ENCODE data around the gene CTSW.

- TF ChIP-seq CTCF (IDR thresholded peaks at IDR 0.05; ENCODE audit: insufficient read depth, low read length, poor library complexity, severe bottlenecking) (no peak), EZH2phosphoT487 (conservative IDR thresholded peaks at IDR 0.05; ENCODE audit: low read length) (no peak)
Observed at GRCh38 chr11:65918211-65919140, 38.8 kb downstream of the CTSW start, which contains the start of gene C11orf68.

All from SU-DHL-6 (cell line).